ENCODE data around the gene PLIN3. TPM values are rescaled to one million over a fixed set of nuclear protein-coding genes. Genes with fewer than 3 reads are reported as not detected.
"Not testable (repeated sequence)": the region's sequence is repeated elsewhere in the genome, so short reads cannot be mapped to it uniquely, and the experiment has no call there.

PLIN3 gene
- total RNA-seq, 1 donor from 2014 or later = 44.5 TPM

GRCh38 chr19:4870025-4870700, 2.7 kb upstream of the PLIN3 start:
- no peak overlapping the region for H3K4me3 ChIP-seq
- DNase-seq (peak; percentile 65), ATAC-seq (peak in 1 of 2 donors; percentile 45)
- intact Hi-C loops (cut with DNase I) = no loop called here
- no peaks in the 10 kb centered on the region for H3K27me3 ChIP-seq (ENCODE audit: low read depth)
- no peaks in the 10 kb centered on the region for H3K9me3 ChIP-seq
- no peaks in the 10 kb centered on the region for H3K36me3 ChIP-seq
- H3K27ac ChIP-seq = no peak overlapping the region
- H3K4me1 ChIP-seq = peaks cover 19% of the 10 kb centered on the region
- TF ChIP-seq CTCF (IDR thresholded peaks at IDR 0.05) = no peak

DNA sequence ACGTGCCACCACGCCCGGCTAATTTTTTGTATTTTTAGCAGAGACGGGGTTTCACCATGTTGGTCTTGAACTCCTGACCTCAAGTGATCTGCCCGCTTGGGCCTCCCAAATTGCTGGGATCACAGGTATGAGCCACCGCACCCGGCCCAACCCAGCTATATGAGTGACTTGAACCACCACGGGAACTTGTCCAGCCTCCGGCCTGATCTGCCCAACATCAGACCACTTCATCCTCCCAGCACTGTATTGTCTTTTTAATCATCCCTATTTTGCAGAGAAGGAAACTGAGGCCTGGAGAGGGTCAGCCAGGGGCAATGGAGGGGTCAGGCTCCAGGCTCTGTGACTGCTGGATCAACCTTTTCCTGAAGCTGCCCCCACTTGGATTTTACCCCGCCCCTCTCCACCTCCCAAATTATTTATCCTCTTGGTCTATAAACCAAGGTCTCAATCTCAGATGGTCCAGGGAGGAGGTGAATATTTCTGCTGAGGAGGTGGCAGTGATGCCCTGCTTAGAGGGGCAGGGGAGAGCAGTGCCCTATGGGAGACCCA, 893 bp upstream of the PLIN3 start:
- no peak for DNase-seq
- Histone ChIP-seq H3K27ac (peak overlapping the region; percentile 88), H3K4me3 (peak overlapping the region; percentile 85), H3K36me3 (no peaks in the 10 kb centered on the region), H3K9me3 (no peaks in the 10 kb centered on the region), H3K4me1 (peaks cover 19% of the 10 kb centered on the region), H3K27me3 (ENCODE audit: low read depth) (no peaks in the 10 kb centered on the region)
- intact Hi-C loops (cut with DNase I) = no loop called here
- TF ChIP-seq CTCF (IDR thresholded peaks at IDR 0.05) = no peak
- ATAC-seq = no peak

DNA sequence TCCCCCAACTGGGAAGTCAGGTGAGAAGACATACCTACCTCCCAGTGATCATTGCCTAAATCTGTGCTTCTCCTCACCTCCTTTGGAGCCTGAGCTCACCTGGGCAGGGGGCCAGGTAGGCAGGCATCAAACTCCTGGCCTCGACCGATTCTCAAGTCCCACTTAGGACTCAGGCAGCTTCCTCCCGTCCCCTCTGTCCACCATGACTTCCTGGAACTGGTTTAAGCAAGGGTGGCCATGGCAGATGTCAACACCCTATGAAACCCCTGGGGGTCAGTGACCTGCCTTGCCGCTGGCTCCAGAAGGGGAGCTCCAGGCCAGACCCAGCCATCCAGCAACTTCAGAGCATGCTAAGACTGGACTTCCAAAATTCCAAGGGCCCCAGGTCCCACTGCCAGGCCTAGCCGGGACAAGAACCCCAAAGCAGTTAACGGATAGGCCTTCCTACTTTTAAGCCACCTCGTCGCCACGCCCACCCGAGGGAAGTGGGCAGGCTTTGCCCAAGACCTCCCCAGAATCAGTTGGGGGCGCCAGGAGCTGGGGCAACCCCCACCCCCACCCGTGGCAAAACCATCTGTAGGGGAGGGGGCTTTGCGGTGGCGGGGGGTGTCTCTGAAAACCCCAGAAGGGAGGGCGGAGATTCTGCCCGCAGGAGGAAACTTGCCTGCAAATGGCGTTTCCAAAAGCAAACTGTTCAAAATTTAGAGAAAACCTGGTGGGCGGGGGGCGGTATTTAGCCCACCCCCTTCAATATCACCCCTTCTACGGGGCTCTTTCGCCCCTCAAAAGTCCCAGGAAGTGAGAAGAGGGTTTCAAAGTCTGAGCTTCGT, 657 bp downstream of the PLIN3 start:
- Histone ChIP-seq H3K27ac (peak overlapping the region; percentile 88), H3K9me3 (no peaks in the 10 kb centered on the region), H3K27me3 (ENCODE audit: low read depth) (no peaks in the 10 kb centered on the region), H3K36me3 (peaks cover 9% of the 10 kb centered on the region), H3K4me1 (peaks cover 19% of the 10 kb centered on the region), H3K4me3 (peak overlapping the region; percentile 85)
- ATAC-seq = peak; percentile 43 to 66
- intact Hi-C loops (cut with DNase I) = no loop called here
- no peak for TF ChIP-seq CTCF (IDR thresholded peaks at IDR 0.05)
- peak; percentile 84 for DNase-seq

- Histone ChIP-seq H3K4me3 (no peak overlapping the region), H3K27ac (no peak overlapping the region), H3K4me1 (peaks cover 2% of the 10 kb centered on the region), H3K27me3 (ENCODE audit: low read depth) (no peaks in the 10 kb centered on the region), H3K9me3 (no peaks in the 10 kb centered on the region), H3K36me3 (peaks cover 61% of the 10 kb centered on the region)
- DNase-seq = no peak
- ATAC-seq = no peak
- no peak for TF ChIP-seq CTCF (IDR thresholded peaks at IDR 0.05)
- intact Hi-C loops (cut with DNase I) = no loop called here
Measured at GRCh38 chr19:4861147-4861546, 6.3 kb downstream of the PLIN3 start.

- H3K27ac ChIP-seq = no peak overlapping the region
- ATAC-seq (peak in 1 of 2 donors; percentile 11), DNase-seq (no peak)
- no peaks in the 10 kb centered on the region for H3K4me1 ChIP-seq
- no peaks in the 10 kb centered on the region for H3K27me3 ChIP-seq (ENCODE audit: low read depth)
- H3K36me3 ChIP-seq = peaks cover 74% of the 10 kb centered on the region
- H3K9me3 ChIP-seq = no peaks in the 10 kb centered on the region
- H3K4me3 ChIP-seq = no peak overlapping the region
- no peak for TF ChIP-seq CTCF (IDR thresholded peaks at IDR 0.05)
- intact Hi-C loops (cut with DNase I) = no loop called here
Measured at GRCh38 chr19:4859697-4860096, 7.8 kb downstream of the PLIN3 start.

GRCh38 chr19:4856468-4856867, 11.0 kb downstream of the PLIN3 start:
- H3K9me3 ChIP-seq; H3K4me3 ChIP-seq; H3K4me1 ChIP-seq; H3K27ac ChIP-seq; ATAC-seq; DNase-seq; H3K27me3 ChIP-seq (ENCODE audit: low read depth); intact Hi-C loops (cut with DNase I): not testable (repeated sequence)
- peaks cover 89% of the 10 kb centered on the region for H3K36me3 ChIP-seq

DNA sequence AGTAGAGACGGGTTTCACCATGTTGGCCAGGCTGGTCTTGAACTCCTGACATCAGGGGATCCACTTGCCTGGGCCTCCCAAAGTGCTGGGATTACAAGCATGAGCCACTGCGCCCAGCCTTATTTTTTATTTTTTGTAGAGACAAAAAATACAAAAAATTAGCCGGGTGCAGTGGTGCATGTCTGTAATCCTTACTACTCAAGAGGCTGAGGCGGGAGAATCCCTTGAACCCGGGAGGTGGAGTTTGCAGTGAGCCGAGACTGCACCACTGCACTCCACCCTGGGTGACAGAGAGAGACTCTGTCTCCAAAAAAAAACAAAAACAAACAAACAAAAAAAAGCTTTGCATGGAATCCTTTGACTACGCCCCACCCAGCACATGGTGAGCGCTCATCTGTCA, 14.0 kb downstream of the PLIN3 start:
- not testable (repeated sequence) for H3K4me3 ChIP-seq; DNase-seq; H3K4me1 ChIP-seq; H3K9me3 ChIP-seq; ATAC-seq; H3K27me3 ChIP-seq (ENCODE audit: low read depth); H3K27ac ChIP-seq
- intact Hi-C loops (cut with DNase I) = loop anchor here (5.0 kb wide), 1 partner anchor 46 kb away; no protein-coding TSS in a partner anchor
- H3K36me3 ChIP-seq = peaks cover 77% of the 10 kb centered on the region
